ENCODE measurements around the gene PDE6H.

The PDE6H gene

DNA sequence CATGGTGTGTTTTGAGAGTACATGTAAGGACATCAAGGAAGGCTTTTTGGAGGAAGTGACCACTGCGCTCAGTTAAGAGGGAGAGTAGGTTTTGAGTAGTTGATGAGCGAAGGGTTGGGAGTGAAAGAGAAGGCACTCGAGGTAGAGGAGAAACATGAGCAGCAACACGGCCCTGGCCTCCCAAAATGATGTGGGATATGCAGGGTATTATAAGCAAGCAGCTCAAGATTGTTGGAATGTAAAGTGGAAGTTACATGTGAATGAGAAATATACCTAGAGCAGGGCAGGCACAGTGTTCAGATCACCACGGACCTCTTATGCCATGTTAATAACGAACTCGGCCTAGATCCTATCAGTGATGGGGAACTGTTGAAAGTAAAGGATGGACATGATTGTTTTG, 9.3 kb upstream of the PDE6H start:
- TF ChIP-seq, protein P1, sequence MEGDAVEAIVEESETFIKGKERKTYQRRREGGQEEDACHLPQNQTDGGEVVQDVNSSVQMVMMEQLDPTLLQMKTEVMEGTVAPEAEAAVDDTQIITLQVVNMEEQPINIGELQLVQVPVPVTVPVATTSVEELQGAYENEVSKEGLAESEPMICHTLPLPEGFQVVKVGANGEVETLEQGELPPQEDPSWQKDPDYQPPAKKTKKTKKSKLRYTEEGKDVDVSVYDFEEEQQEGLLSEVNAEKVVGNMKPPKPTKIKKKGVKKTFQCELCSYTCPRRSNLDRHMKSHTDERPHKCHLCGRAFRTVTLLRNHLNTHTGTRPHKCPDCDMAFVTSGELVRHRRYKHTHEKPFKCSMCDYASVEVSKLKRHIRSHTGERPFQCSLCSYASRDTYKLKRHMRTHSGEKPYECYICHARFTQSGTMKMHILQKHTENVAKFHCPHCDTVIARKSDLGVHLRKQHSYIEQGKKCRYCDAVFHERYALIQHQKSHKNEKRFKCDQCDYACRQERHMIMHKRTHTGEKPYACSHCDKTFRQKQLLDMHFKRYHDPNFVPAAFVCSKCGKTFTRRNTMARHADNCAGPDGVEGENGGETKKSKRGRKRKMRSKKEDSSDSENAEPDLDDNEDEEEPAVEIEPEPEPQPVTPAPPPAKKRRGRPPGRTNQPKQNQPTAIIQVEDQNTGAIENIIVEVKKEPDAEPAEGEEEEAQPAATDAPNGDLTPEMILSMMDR (IDR thresholded peaks at IDR 0.05; ENCODE audit: borderline replicate concordance, control extremely low read depth, extremely low read depth, insufficient read depth, missing control alignments) = no peak
- in situ Hi-C loops (cut with MboI; ENCODE audit: low sequenced_read_pairs, unreplicated experiment) = loop anchor here (25.0 kb wide), 1 partner anchor 576 kb away; no protein-coding TSS in a partner anchor

DNA sequence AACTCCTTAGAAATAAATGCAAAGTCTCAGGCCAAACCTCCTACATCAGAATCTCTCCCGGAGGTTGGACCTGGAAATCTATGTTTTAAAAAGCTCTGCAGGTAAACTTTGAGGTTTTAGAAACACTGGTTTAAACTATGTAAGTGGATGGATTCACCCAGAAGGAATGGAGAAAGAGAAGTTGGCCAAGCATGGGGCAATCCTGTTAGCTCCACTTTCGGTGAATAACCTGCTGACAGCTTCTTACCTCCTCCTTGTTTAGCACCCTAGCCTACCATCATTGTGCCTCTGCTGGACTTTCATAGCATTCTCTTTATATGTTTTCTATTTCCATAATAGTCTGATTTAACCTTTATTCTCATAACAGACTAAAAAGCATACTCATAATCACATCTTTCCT, 8.4 kb upstream of the PDE6H start:
- no peak for DNase-seq (ENCODE audit: low spot score)
- in situ Hi-C loops (cut with MboI; ENCODE audit: low sequenced_read_pairs, unreplicated experiment) = loop anchor here (25.0 kb wide), 1 partner anchor 577 kb away; no protein-coding TSS in a partner anchor
- TF ChIP-seq, protein P1 (IDR thresholded peaks at IDR 0.05; ENCODE audit: borderline replicate concordance, control extremely low read depth, extremely low read depth, insufficient read depth, missing control alignments) = no peak

More for the DNA sequence above, 9.3 kb upstream of the PDE6H start:
- no peak for DNase-seq (ENCODE audit: low spot score)

DNA sequence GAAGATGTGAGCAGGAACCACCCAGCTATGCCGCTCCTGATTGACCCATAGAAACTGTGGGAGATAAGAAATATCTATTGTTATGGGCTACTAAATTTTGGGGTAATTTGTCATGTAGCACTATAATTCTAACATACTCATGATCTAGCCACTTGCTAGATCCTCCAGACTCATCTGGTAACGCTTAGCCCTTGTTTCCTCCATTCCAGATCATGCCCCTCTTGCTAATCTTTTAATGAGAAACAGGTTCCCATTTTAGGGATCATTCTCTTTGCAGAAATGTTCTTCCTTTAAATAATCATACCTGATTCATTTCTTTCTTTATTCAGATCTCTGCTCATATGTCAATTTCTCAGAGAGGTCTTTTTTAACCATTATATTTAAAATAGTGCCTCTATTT, 7.6 kb upstream of the PDE6H start:
- in situ Hi-C loops (cut with MboI; ENCODE audit: low sequenced_read_pairs, unreplicated experiment) = loop anchor here (25.0 kb wide), 1 partner anchor 578 kb away; no protein-coding TSS in a partner anchor

DNA sequence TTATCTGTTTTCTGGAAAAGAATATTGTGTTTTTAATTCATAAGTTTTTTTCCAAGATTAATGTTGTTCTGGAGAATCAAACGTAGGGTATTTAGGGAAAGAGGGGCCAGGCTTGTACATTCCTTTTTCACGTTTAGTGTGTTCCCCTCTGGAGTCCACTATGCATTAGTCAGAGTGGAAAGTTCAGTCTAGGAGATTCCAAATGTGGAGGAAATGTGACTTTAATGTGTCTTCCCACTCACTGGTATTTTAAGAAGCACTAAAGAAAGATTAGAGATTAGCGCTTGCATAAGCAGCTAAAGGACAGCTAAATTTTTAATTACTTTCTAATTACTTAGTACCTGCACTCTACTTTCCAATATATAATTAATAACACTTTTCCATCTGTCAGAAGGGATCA, 4.4 kb upstream of the PDE6H start:
- TF ChIP-seq, protein P1 (IDR thresholded peaks at IDR 0.05; ENCODE audit: borderline replicate concordance, control extremely low read depth, extremely low read depth, insufficient read depth, missing control alignments) = no peak
- no peak for DNase-seq (ENCODE audit: low spot score)
- in situ Hi-C loops (cut with MboI; ENCODE audit: low sequenced_read_pairs, unreplicated experiment) = loop anchor here (25.0 kb wide), 1 partner anchor 581 kb away; no protein-coding TSS in a partner anchor

More for the DNA sequence above, 7.6 kb upstream of the PDE6H start:
- TF ChIP-seq, protein P1 (IDR thresholded peaks at IDR 0.05; ENCODE audit: borderline replicate concordance, control extremely low read depth, extremely low read depth, insufficient read depth, missing control alignments) = no peak
- DNase-seq (ENCODE audit: low spot score) = no peak

DNA sequence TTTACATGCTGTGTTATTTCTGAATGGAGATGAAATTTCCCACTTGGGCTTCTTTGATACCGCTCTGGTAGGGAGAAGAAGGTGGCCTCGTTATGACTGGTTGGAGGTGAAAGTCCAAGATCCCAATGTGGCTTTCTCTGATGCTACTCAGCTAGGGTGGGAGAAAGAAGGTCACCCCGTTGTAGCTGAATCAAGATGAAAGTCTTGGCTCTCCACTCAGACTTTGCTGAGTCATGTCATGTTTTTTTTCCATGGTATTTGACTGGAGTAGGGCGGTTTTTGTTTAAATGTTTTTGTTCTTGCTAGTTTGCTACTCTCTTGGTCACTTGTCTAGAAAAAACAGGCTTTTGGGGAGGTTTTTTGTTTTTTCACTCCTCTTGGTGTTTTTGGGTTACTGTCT, 2.4 kb upstream of the PDE6H start:
- in situ Hi-C loops (cut with MboI; ENCODE audit: low sequenced_read_pairs, unreplicated experiment) = loop anchor here (25.0 kb wide), 1 partner anchor 583 kb away; no protein-coding TSS in a partner anchor
- DNase-seq (ENCODE audit: low spot score) = no peak
- TF ChIP-seq, protein P1 (IDR thresholded peaks at IDR 0.05; ENCODE audit: borderline replicate concordance, control extremely low read depth, extremely low read depth, insufficient read depth, missing control alignments) = no peak

DNA sequence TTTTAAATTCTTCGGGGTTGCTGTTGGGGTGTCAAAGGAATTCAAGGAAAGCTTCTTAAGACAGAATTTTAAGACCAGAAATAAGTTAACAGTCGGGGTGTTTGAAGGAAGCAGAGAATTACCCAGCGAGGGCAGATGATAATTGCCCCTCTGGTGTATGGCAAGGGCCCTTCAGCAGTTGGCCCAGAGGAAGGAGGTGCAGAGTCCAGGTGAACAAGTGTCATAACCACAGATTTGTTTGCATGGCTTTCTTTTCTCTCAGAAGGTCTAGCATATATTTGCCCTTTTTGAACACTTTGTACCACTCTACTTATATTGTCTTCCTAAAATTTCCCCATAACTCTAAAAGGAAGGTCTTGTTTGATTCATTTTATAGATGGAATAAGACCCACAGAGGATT, 1.8 kb downstream of the PDE6H start:
- in situ Hi-C loops (cut with MboI; ENCODE audit: low sequenced_read_pairs, unreplicated experiment) = loop anchor here (25.0 kb wide), 2 partner anchors 587 to 737 kb away; no protein-coding TSS in a partner anchor
- no peak for DNase-seq (ENCODE audit: low spot score)
- TF ChIP-seq, protein P1 (IDR thresholded peaks at IDR 0.05; ENCODE audit: borderline replicate concordance, control extremely low read depth, extremely low read depth, insufficient read depth, missing control alignments) = no peak
